ENCODE results near the gene TMEM255B.

Gene TMEM255B

GRCh38 chr13:113865427-113865826 is 106.4 kb downstream of the TMEM255B start:
- H3K4me3 ChIP-seq (ENCODE audit: low read length) = no peak overlapping the region
- H3K27me3 ChIP-seq (replicated peaks; ENCODE audit: insufficient read depth, low read length) = no peaks in the 10 kb centered on the region
- H2AFZ ChIP-seq (ENCODE audit: low read length) = no peak overlapping the region
- TF ChIP-seq EZH2 (optimal IDR thresholded peaks at IDR 0.05; ENCODE audit: low read depth, low read length) = no peak
- TF ChIP-seq CTCF (IDR thresholded peaks at IDR 0.05; ENCODE audit: low read length) = no peak
- peak; percentile 1 for DNase-seq
- H3K9me2 ChIP-seq (replicated peaks; ENCODE audit: insufficient read depth, low read length) = no peaks in the 10 kb centered on the region
- peaks cover 41% of the 10 kb centered on the region for H3K79me2 ChIP-seq (ENCODE audit: low read length)
- H3K4me2 ChIP-seq (ENCODE audit: low read depth, low read length) = no peak overlapping the region
- H3F3A ChIP-seq (ENCODE audit: insufficient read depth, low read length) = peaks cover 34% of the 10 kb centered on the region
- no peaks in the 10 kb centered on the region for H3K9me3 ChIP-seq (replicated peaks; ENCODE audit: insufficient read depth, low read length)
- peaks cover 8% of the 10 kb centered on the region for H3K4me1 ChIP-seq (ENCODE audit: low read length)
- H3K9ac ChIP-seq (ENCODE audit: low read length) = no peak overlapping the region
- no peaks in the 10 kb centered on the region for H3K36me3 ChIP-seq (replicated peaks; ENCODE audit: insufficient read depth, low read length)
- no peak overlapping the region for H3K27ac ChIP-seq (ENCODE audit: low read length)
- no peaks in the 10 kb centered on the region for H4K20me1 ChIP-seq (ENCODE audit: insufficient read depth, low read length)
